Measurements from ENCODE around the gene PON2. TPM values are rescaled to one million over a fixed set of nuclear protein-coding genes. Genes with fewer than 3 reads are reported as not detected.

The PON2 gene
- total RNA-seq, 1 experiment from 2014 or later, result 56.4 TPM

DNA sequence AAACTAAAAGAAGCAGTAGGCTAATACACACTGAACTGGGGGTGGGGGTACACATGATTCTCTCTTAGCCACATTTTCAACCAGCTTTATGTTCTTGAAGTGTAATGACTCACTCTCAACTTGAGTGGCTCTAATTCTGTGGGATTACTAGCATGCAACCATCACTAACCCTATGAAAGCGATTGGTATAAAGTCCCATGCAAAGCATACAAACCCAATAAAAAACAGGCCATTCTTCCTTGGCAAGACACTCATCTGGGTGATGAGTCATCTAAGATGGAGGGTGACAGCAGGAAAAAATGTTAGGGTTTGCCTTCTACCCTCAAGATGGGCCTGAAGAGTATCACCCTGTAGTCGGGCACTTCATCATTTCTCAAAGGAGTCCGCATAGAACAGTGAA lies 23.8 kb downstream of the PON2 start:
- Histone ChIP-seq H3K27ac (ENCODE audit: low read length) (no peak overlapping the region), H3F3A (ENCODE audit: low read length, unreplicated experiment) (no peaks in the 10 kb centered on the region), H3K79me2 (ENCODE audit: low read length) (no peaks in the 10 kb centered on the region), H4K20me1 (ENCODE audit: low read length) (no peaks in the 10 kb centered on the region), H3K4me3 (ENCODE audit: low read length) (no peak overlapping the region), H3K4me2 (ENCODE audit: low read length) (no peak overlapping the region), H2AFZ (ENCODE audit: low read length) (no peak overlapping the region), H3K9me2 (replicated peaks; ENCODE audit: low read length) (no peaks in the 10 kb centered on the region), H3K9ac (ENCODE audit: low read length) (no peak overlapping the region), H3K36me3 (ENCODE audit: low read depth, low read length) (peaks cover 2% of the 10 kb centered on the region; the same call in 1 of the 2 replicates), H3K9me3 (ENCODE audit: low read length) (no peaks in the 10 kb centered on the region), H3K27me3 (ENCODE audit: low read length) (no peaks in the 10 kb centered on the region), H3K4me1 (ENCODE audit: insufficient read depth, low read length) (no peaks in the 10 kb centered on the region)
- TF ChIP-seq EZH2phosphoT487 (IDR thresholded peaks at IDR 0.05; ENCODE audit: borderline replicate concordance, low read length) (no peak), CTCF (conservative IDR thresholded peaks at IDR 0.05; ENCODE audit: low read depth, low read length) (no peak), EZH2 (IDR thresholded peaks at IDR 0.05; ENCODE audit: low read length, unreplicated experiment) (no peak)
- POLR2A ChIA-PET (ENCODE audit: unreplicated experiment), result no interaction called here
- BruUV-seq (replicated peaks), result no TSS peak
- DNase-seq (peak; percentile 23), ATAC-seq (peak; percentile 64)
- CTCF ChIA-PET, result interaction anchor here (0.6 kb wide), 1 partner anchor 164 kb away, joined by 3 read pairs; no protein-coding TSS in a partner anchor
- intact Hi-C loops (cut with micrococcal nuclease), result no loop called here

- Histone ChIP-seq H4K20me1 (ENCODE audit: low read length) (no peaks in the 10 kb centered on the region), H3K9me3 (ENCODE audit: low read length) (no peaks in the 10 kb centered on the region), H3K9me2 (replicated peaks; ENCODE audit: low read length) (no peaks in the 10 kb centered on the region), H3F3A (ENCODE audit: low read length, unreplicated experiment) (no peaks in the 10 kb centered on the region), H3K36me3 (ENCODE audit: low read depth, low read length) (peaks cover 9% of the 10 kb centered on the region; the same call in 1 of the 2 replicates), H3K4me2 (ENCODE audit: low read length) (no peak overlapping the region), H3K9ac (ENCODE audit: low read length) (no peak overlapping the region), H3K79me2 (ENCODE audit: low read length) (no peaks in the 10 kb centered on the region), H3K4me1 (ENCODE audit: insufficient read depth, low read length) (no peaks in the 10 kb centered on the region), H3K27ac (ENCODE audit: low read length) (no peak overlapping the region), H3K4me3 (ENCODE audit: low read length) (no peak overlapping the region), H3K27me3 (ENCODE audit: low read length) (no peaks in the 10 kb centered on the region), H2AFZ (ENCODE audit: low read length) (no peak overlapping the region)
- intact Hi-C loops (cut with micrococcal nuclease), result no loop called here
- POLR2A ChIA-PET (ENCODE audit: unreplicated experiment), result no interaction called here
- DNase-seq, result no peak
- no peak for ATAC-seq
- CTCF ChIA-PET, result no interaction called here
- TF ChIP-seq EZH2phosphoT487 (IDR thresholded peaks at IDR 0.05; ENCODE audit: borderline replicate concordance, low read length), result no peak
- TF ChIP-seq CTCF (conservative IDR thresholded peaks at IDR 0.05; ENCODE audit: low read depth, low read length), result no peak
- TF ChIP-seq EZH2 (IDR thresholded peaks at IDR 0.05; ENCODE audit: low read length, unreplicated experiment), result no peak
- no TSS peak for BruUV-seq (replicated peaks)
Measured at GRCh38 chr7:95407751-95408150, 27.1 kb downstream of the PON2 start.

DNA sequence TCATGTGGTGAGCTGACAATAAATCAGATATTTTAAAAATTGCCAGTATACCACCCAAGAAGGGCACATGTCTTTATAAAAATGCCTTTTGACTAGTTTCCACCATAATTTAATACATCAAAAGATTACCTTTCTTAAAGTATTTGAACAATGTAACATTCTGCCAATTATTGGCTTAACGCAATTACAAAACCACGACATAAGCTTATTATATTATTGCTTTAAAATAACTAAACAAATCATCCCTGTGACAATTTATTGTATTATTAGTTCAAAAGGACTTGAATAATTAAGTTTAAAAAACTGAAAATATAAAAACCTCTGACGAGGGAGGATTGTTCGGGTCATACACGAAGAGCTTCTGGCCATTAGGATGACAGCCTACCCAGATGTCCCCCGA lies 29.0 kb downstream of the PON2 start:
- BruUV-seq (replicated peaks), result no TSS peak
- Histone ChIP-seq H3K9ac (ENCODE audit: low read length) (no peak overlapping the region), H3K4me3 (ENCODE audit: low read length) (no peak overlapping the region), H3K36me3 (ENCODE audit: low read depth, low read length) (peaks cover 9% of the 10 kb centered on the region; the same call in 1 of the 2 replicates), H3K27ac (ENCODE audit: low read length) (no peak overlapping the region), H3K9me2 (replicated peaks; ENCODE audit: low read length) (no peaks in the 10 kb centered on the region), H3K4me1 (ENCODE audit: insufficient read depth, low read length) (no peaks in the 10 kb centered on the region), H3K27me3 (ENCODE audit: low read length) (no peaks in the 10 kb centered on the region), H4K20me1 (ENCODE audit: low read length) (no peaks in the 10 kb centered on the region), H3F3A (ENCODE audit: low read length, unreplicated experiment) (no peaks in the 10 kb centered on the region), H3K9me3 (ENCODE audit: low read length) (no peaks in the 10 kb centered on the region), H3K79me2 (ENCODE audit: low read length) (no peaks in the 10 kb centered on the region), H2AFZ (ENCODE audit: low read length) (no peak overlapping the region), H3K4me2 (ENCODE audit: low read length) (no peak overlapping the region)
- CTCF ChIA-PET, result no interaction called here
- POLR2A ChIA-PET (ENCODE audit: unreplicated experiment), result no interaction called here
- intact Hi-C loops (cut with micrococcal nuclease), result no loop called here
- no peak for TF ChIP-seq EZH2phosphoT487 (IDR thresholded peaks at IDR 0.05; ENCODE audit: borderline replicate concordance, low read length)
- no peak for TF ChIP-seq EZH2 (IDR thresholded peaks at IDR 0.05; ENCODE audit: low read length, unreplicated experiment)
- no peak for TF ChIP-seq CTCF (conservative IDR thresholded peaks at IDR 0.05; ENCODE audit: low read depth, low read length)
- no peak for ATAC-seq
- no peak for DNase-seq

All from PC-3 (cell line).